Frontal cortex (tissue), 4 donors: Measurements from ENCODE around the gene AGAP1. TPM values are rescaled to one million over a fixed set of nuclear protein-coding genes. Genes with fewer than 3 reads are reported as not detected.

Experiments used
- DNase-seq, 2 donors: peaks; one replicate each; pipeline ENCODE4 v3.0.0; 2012; ENCODE audit warnings: low spot score in 2 of 2
- FAIRE-seq: peaks from 2 replicates; lab custom pipeline; 2012; peaks lifted over from hg19 to GRCh38; lab: Jason Lieb, UNC
- total RNA-seq: library from RNA; depleted of rRNA; stranded (reverse); fragments of >200 nt; gene quantifications from one replicate; pipeline ENCODE4 v1.2.3, GENCODE V29; 2014
- donor health status: control.
- donor health status: control.
- donor health status: control.

AGAP1 gene
- total RNA-seq, 1 donor from 2014 or later = 27.3 TPM

DNA sequence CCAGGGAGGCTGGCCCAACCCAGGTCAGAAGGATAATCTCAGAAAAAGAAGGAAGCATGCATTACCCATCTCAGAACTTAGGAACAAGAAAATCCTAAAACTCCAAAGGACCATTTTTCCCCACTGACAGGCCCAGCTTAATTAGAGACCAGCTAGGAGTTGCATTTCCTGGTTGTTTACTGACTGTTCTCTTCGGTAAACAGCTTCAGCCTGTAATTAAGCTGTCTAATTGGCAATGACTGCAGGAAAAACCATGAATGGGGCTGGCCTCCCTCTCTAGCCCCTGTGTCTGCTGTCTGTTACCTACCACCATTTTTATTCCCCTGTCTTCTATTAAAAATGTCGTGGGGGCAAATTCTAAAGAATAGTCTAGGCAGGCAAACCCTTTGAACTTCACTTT, 146.5 kb downstream of the AGAP1 start:
- DNase-seq = no peak
- FAIRE-seq = no peak

- FAIRE-seq = no peak
- no peak for DNase-seq
Observed at GRCh38 chr2:235640926-235641723, 147.3 kb downstream of the AGAP1 start.

DNA sequence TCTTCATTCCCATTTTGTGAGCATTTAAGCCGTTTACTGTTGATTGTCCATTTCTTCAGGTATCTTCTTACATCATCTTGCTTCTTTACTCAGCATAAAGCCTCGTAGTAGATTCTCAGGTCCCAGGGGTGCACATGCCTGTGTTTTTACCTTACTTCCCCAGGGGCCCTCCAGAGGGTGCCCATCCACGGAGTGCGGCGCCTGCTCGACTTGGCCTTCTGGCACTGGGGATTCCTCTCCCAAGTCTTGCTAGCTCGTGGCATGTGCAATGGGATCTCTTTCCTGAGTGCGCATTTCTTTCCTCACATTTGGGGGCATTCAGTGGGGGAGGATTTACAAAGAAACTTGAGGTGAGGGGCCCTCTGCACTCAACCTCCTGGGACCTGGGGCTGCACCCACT, 148.1 kb downstream of the AGAP1 start:
- DNase-seq (no peak), FAIRE-seq (no peak)

DNA sequence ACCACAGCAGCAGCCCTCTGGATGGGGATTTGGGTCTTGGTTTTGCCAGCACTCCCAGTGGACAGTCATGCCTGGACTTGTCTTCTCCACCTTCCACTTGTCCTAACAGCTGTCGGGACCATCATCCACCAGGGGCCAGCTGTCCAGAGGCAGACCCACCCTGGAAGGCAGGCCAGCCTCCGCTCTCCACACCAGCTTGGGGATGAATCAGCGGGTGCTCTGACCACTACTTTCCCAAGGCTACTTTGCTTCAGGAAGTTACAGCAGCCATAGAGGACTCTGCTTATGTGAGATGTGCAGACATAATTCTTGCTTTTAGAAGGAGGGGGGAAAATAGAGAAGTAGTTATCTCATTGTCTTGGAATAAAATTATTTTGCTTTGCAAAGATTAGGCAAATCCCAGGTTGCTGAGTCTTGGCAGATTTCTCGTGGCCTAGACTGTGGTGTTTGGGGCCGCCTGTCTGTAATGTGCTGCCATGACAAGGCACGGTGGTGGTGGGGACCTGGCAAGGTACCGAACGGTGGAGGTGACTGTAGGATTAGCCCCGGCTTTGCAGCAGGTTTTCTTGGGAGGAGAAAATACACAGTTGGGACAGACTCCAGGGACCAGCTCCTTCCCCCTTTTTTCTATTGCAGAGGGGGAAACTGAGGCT, 148.7 kb downstream of the AGAP1 start:
- DNase-seq (no peak), FAIRE-seq (no peak)

GRCh38 chr2:235643680-235644511, 150.1 kb downstream of the AGAP1 start:
- no peak for DNase-seq
- FAIRE-seq = no peak

GRCh38 chr2:235647264-235647663, 153.4 kb downstream of the AGAP1 start:
- no peak for FAIRE-seq
- DNase-seq = no peak

DNA sequence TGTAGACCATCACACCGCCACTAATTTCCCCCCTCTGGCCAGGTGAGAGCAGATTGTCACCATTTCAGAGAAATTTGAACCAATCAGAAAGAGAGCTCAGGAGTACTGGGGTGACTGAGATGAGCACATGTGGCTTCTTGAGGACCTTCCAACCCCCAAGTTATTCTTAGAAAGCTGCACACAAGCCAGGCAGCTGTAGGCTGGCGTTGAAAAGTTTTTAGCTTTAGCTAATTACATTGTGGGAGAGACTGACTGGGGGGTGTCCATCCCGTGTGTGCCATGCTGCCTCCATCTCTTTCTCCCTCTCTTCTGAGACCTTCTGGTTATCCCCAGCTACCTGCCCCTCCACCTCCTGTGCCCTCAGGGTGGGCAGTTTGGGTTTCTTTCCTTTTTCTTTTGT, 154.0 kb downstream of the AGAP1 start:
- FAIRE-seq = no peak

DNA sequence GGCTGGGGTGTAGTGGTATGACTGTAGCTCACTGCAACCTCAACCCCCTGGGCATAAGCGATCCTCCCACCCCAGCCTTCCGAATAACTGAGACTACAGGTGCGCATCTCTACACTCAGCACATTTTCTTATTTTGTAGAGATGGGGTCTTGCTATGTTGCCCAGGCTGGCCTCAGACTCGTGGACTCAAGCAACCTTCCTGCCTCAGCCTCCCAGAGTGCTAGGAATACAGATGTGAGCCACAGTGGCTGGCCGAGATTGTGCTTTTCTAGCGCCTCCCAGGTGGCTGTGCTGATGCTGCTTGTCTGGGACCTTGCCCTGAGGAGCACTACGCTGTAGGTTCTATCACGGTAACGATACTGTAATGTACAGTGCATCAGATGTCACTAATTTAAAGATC, 155.6 kb downstream of the AGAP1 start:
- FAIRE-seq = no peak
- DNase-seq = no peak

More for the DNA sequence above, 154.0 kb downstream of the AGAP1 start:
- no peak for DNase-seq

- no peak for FAIRE-seq
- DNase-seq = no peak
Observed at GRCh38 chr2:235651643-235652042, 157.8 kb downstream of the AGAP1 start.

- no peak for FAIRE-seq
Observed at GRCh38 chr2:235654103-235654813, 160.4 kb downstream of the AGAP1 start.

DNA sequence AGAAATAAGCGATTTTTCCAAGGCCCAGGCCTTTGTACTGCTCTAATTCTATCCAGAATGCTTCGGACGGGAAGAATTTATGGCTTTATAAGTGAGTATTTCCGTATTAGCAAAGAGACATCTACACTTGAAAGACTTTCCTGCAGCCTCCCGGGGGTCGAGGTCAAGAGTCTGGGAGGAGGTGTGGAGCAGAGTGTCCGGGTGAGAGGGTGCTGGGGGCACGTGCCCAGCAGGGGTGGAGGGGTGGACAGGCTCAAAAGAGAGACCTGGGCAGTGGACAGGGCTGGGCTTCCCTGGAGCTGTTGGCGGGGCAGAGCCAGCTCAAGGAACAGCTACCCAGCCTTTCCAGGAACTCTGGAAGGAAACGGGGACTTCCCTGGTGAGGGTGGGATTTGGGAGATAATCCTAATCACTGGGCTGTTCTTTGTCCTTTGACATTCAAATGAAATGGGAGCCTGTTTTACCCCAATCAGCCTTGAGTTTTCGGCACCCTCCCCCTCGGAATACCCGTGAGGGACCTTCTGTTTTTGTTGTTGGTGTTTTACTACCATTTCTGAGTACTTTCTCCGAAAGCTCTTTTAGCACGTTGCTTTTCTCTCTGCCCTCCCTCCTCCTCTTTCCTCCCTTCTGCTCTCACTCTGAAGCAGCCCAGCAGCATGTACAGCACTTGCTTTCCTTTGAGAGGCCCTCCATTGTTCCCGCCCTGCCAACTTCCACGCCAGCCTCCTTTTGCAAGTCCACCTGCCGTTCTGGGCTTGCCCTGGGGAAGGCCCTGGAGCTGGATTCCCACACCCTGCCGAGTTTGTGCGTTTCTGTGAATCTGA, 164.7 kb downstream of the AGAP1 start:
- FAIRE-seq = no peak

More at GRCh38 chr2:235654103-235654813, 160.4 kb downstream of the AGAP1 start:
- DNase-seq = no peak

GRCh38 chr2:235659767-235660322, 166.0 kb downstream of the AGAP1 start:
- DNase-seq (no peak), FAIRE-seq (no peak)

More for the DNA sequence above, 164.7 kb downstream of the AGAP1 start:
- no peak for DNase-seq

DNA sequence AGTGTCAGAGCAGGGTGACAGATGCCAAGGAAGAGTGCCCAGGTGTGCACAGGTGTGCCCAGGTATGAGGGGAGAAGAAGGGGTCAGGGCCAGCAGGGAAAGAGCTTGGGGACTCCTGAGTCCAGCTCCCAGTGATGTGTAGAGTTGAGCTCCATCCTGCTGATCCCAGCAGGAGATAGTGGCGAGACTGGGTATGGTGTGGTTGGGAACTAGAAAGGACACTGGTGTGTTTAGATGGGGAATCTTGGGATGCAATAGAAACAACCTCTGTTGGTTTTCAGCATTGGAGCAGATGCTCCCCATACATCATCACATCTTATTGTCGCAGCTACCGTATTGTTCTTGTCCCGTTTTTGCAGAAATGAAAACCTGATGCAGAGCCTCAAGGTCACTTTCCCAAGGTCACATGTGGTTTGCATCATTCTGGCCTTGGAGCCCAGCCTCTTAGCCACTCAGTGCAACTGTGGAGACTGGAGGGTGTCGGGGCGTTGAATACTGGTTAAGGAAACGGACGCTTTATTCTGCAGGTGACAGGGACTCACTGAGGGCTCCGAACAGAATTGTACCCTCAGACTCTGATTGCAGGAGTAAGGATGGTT, 166.7 kb downstream of the AGAP1 start:
- no peak for FAIRE-seq
- DNase-seq = no peak

DNA sequence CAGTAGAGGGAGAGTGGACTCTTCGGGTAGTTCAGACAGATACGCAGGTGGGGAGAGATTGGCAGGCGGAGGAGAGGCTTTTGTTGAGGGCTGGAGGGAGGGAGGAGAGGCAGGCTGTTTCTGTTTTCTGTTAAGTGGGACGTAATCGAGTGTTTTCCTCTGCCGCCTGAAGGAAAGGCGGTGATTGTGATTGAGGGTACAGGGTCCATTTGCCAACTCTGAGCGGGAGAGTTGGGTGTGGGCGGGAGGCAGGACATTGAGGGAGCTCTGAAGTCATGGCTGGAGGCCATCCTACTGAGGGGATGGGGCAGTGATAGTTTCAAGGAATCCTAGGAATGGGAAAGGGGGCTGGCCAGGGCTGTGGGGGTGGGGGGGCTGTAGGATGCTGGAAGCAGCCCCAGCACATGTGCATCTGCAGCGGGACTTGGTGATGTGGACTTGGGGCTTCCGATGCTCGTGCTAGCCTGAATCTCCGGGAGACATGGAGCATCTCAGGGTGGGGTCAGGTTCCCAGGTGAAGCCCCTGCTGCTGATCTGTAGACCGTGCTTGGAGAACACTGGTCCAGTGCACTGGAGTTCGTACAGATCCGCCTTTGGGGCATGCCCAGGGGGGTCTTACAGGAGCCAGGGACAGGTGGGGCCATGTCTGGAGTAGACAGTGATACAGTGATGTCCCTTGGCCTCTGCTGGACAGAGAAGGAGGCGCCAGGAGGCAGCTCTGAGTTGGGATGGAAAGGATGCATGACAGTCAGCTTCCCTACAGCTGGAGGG, 167.5 kb downstream of the AGAP1 start:
- no peak for FAIRE-seq
- no peak for DNase-seq

GRCh38 chr2:235661952-235662351, 168.1 kb downstream of the AGAP1 start:
- no peak for FAIRE-seq

DNA sequence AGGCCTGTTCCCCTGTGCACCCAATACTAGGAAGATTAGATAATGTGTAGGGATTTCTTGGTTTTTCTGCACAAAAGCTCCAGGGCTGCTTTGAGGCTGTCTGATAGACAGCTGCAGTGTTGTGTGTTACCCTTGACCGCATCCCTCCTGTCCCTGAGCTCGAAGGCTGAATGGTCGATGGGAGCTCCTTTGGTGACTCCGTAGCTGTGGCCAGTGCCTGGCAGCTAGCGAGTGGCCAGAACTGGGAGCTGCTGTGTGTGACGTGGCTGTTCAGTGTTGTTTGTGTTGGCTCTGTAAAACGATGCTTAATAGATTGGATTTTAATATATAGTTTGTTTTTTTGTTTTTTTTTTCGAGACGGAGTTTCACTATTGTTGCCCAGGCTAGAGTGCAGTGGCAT, 170.0 kb downstream of the AGAP1 start:
- FAIRE-seq (no peak), DNase-seq (no peak)

More at GRCh38 chr2:235661952-235662351, 168.1 kb downstream of the AGAP1 start:
- no peak for DNase-seq

DNA sequence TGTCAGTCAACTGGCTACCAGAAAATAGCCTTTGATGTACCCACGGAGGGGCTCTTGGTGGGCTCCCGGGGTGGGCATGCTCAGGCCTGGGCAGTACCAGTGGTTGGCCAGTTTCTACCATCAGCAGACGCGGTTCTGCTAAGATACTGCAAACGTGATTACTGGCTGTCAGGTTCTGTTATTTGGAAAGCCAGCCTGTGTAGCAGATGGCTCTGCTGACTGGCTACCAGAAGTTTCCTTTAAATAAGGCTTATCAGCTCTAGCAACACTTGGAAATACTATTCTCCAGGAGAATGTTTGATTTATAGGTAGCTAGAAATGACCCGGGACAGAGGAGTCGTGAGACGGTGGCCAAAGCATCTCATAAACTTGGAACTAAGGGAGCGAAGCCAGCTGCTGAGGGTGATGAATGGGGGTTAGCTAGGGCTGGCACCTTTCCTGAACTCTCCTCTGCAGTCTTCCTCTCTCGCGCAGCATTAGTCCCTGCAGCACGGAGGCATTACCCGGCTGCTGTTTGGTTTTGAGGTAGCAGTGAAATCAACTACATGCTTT, 171.9 kb downstream of the AGAP1 start:
- DNase-seq (no peak), FAIRE-seq (no peak)
